Activated naive CD8-positive, alpha-beta T cell treated with anti-CD3 and anti-CD28 coated beads for 36 hours (primary cell): Measurements from ENCODE around the gene NR2F2. TPM values are rescaled to one million over a fixed set of nuclear protein-coding genes. Genes with fewer than 3 reads are reported as not detected.

Source experiments
- DNase-seq: peaks from one replicate; pipeline ENCODE4 v3.0.0; 2021
- H3K27ac Mint-ChIP-seq: one replicate; pipeline ENCODE4 v1.8.0; 2022; ENCODE audit warnings: mild to moderate bottlenecking, moderate library complexity, mixed read lengths
- H3K27me3 Mint-ChIP-seq: one replicate; pipeline ENCODE4 v1.8.0; 2022; ENCODE audit warnings: mild to moderate bottlenecking, mixed read lengths
- H3K36me3 Mint-ChIP-seq: one replicate; pipeline ENCODE4 v1.8.0; 2021; ENCODE audit warnings: mild to moderate bottlenecking, mixed read lengths
- H3K4me1 Mint-ChIP-seq: one replicate; pipeline ENCODE4 v1.8.0; 2021; ENCODE audit warnings: mixed read lengths
- H3K4me3 Mint-ChIP-seq: one replicate; pipeline ENCODE4 v1.8.0; 2022; ENCODE audit warnings: mild to moderate bottlenecking, moderate library complexity, mixed read lengths
- H3K9me3 Mint-ChIP-seq: one replicate; pipeline ENCODE4 v1.8.0; 2022; ENCODE audit warnings: mixed read lengths
- total RNA-seq, 2 experiments: library from RNA; stranded (reverse); gene quantifications; one replicate each; pipeline ENCODE4 v1.2.3, GENCODE V29; 2021

The NR2F2 gene
- total RNA-seq, 2 experiments from 2014 or later = not detected

GRCh38 chr15:96309143-96309660 is 21.3 kb upstream of the NR2F2 start:
- Mint-ChIP-seq H3K9me3 (peaks cover 2% of the 10 kb centered on the region), H3K4me1 (no peaks in the 10 kb centered on the region), H3K27ac (no peak overlapping the region), H3K36me3 (no peaks in the 10 kb centered on the region), H3K27me3 (peaks cover 6% of the 10 kb centered on the region), H3K4me3 (no peak overlapping the region)
- DNase-seq = no peak

GRCh38 chr15:96311256-96311955 is 19.1 kb upstream of the NR2F2 start:
- Mint-ChIP-seq H3K4me1 (no peaks in the 10 kb centered on the region), H3K4me3 (no peak overlapping the region), H3K36me3 (no peaks in the 10 kb centered on the region), H3K9me3 (no peaks in the 10 kb centered on the region), H3K27me3 (peaks cover 19% of the 10 kb centered on the region), H3K27ac (no peak overlapping the region)
- no peak for DNase-seq

- Mint-ChIP-seq H3K27ac (no peak overlapping the region), H3K4me3 (no peak overlapping the region), H3K9me3 (no peaks in the 10 kb centered on the region), H3K27me3 (peaks cover 23% of the 10 kb centered on the region), H3K36me3 (no peaks in the 10 kb centered on the region), H3K4me1 (no peaks in the 10 kb centered on the region)
- no peak for DNase-seq
These were observed 18.6 kb upstream of the NR2F2 start for GRCh38 chr15:96311956-96312294.

GRCh38 chr15:96312641-96313335 is 17.7 kb upstream of the NR2F2 start:
- no peaks in the 10 kb centered on the region for H3K36me3 Mint-ChIP-seq
- H3K4me1 Mint-ChIP-seq = no peaks in the 10 kb centered on the region
- H3K27me3 Mint-ChIP-seq = peaks cover 28% of the 10 kb centered on the region
- no peak overlapping the region for H3K27ac Mint-ChIP-seq
- no peak overlapping the region for H3K4me3 Mint-ChIP-seq
- no peak for DNase-seq
- no peaks in the 10 kb centered on the region for H3K9me3 Mint-ChIP-seq

GRCh38 chr15:96314518-96314917 is 16.0 kb upstream of the NR2F2 start:
- Mint-ChIP-seq H3K9me3 (no peaks in the 10 kb centered on the region), H3K4me1 (no peaks in the 10 kb centered on the region), H3K27me3 (peaks cover 32% of the 10 kb centered on the region), H3K27ac (no peak overlapping the region), H3K4me3 (no peak overlapping the region), H3K36me3 (no peaks in the 10 kb centered on the region)
- no peak for DNase-seq

- no peaks in the 10 kb centered on the region for H3K36me3 Mint-ChIP-seq
- no peak overlapping the region for H3K27ac Mint-ChIP-seq
- H3K4me3 Mint-ChIP-seq = no peak overlapping the region
- DNase-seq = no peak
- H3K4me1 Mint-ChIP-seq = no peaks in the 10 kb centered on the region
- peaks cover 34% of the 10 kb centered on the region for H3K27me3 Mint-ChIP-seq
- no peaks in the 10 kb centered on the region for H3K9me3 Mint-ChIP-seq
These were observed 15.5 kb upstream of the NR2F2 start for GRCh38 chr15:96314963-96315362.

- no peak for DNase-seq
- Mint-ChIP-seq H3K4me3 (no peak overlapping the region), H3K36me3 (no peaks in the 10 kb centered on the region), H3K4me1 (no peaks in the 10 kb centered on the region), H3K9me3 (no peaks in the 10 kb centered on the region), H3K27ac (no peak overlapping the region), H3K27me3 (peaks cover 53% of the 10 kb centered on the region)
These were observed 13.4 kb upstream of the NR2F2 start for GRCh38 chr15:96316953-96317629.

- H3K27me3 Mint-ChIP-seq = peaks cover 73% of the 10 kb centered on the region
- no peak overlapping the region for H3K27ac Mint-ChIP-seq
- DNase-seq = no peak
- H3K36me3 Mint-ChIP-seq = no peaks in the 10 kb centered on the region
- H3K4me1 Mint-ChIP-seq = no peaks in the 10 kb centered on the region
- no peak overlapping the region for H3K4me3 Mint-ChIP-seq
- no peaks in the 10 kb centered on the region for H3K9me3 Mint-ChIP-seq
These were observed 10.4 kb upstream of the NR2F2 start for GRCh38 chr15:96320107-96320506.

GRCh38 chr15:96320703-96321638 is 9.5 kb upstream of the NR2F2 start:
- Mint-ChIP-seq H3K4me1 (no peaks in the 10 kb centered on the region), H3K27ac (no peak overlapping the region), H3K27me3 (peaks cover 74% of the 10 kb centered on the region), H3K9me3 (no peaks in the 10 kb centered on the region), H3K4me3 (no peak overlapping the region), H3K36me3 (no peaks in the 10 kb centered on the region)
- DNase-seq = no peak

- H3K27ac Mint-ChIP-seq = no peak overlapping the region
- peaks cover 4% of the 10 kb centered on the region for H3K4me1 Mint-ChIP-seq
- no peaks in the 10 kb centered on the region for H3K9me3 Mint-ChIP-seq
These were observed 8.6 kb upstream of the NR2F2 start for GRCh38 chr15:96321639-96322535.

GRCh38 chr15:96322536-96323318 is 7.8 kb upstream of the NR2F2 start:
- Mint-ChIP-seq H3K27me3 (peaks cover 82% of the 10 kb centered on the region), H3K4me3 (no peak overlapping the region), H3K36me3 (no peaks in the 10 kb centered on the region), H3K4me1 (peaks cover 6% of the 10 kb centered on the region), H3K27ac (no peak overlapping the region), H3K9me3 (no peaks in the 10 kb centered on the region)
- DNase-seq = no peak

More at GRCh38 chr15:96321639-96322535, 8.6 kb upstream of the NR2F2 start:
- no peak for DNase-seq
- H3K36me3 Mint-ChIP-seq = no peaks in the 10 kb centered on the region
- H3K27me3 Mint-ChIP-seq = peaks cover 79% of the 10 kb centered on the region
- H3K4me3 Mint-ChIP-seq = no peak overlapping the region

- H3K36me3 Mint-ChIP-seq = no peaks in the 10 kb centered on the region
- H3K9me3 Mint-ChIP-seq = no peaks in the 10 kb centered on the region
- no peak for DNase-seq
- H3K27ac Mint-ChIP-seq = no peak overlapping the region
- H3K4me3 Mint-ChIP-seq = no peak overlapping the region
- H3K27me3 Mint-ChIP-seq = peaks cover 90% of the 10 kb centered on the region
- H3K4me1 Mint-ChIP-seq = peaks cover 6% of the 10 kb centered on the region
These were observed 7.0 kb upstream of the NR2F2 start for GRCh38 chr15:96323319-96324145.
